ENCODE results near the gene FGF22.

The FGF22 gene

GRCh38 chr19:602391-603301, 37.0 kb upstream of the FGF22 start:
- TF ChIP-seq POLR2AphosphoS5 (IDR thresholded peaks at IDR 0.05; ENCODE audit: low read depth, low read length) (no peak), SIN3A (IDR thresholded peaks at IDR 0.05; ENCODE audit: borderline replicate concordance, insufficient read depth, low read length) (no peak), FOXP2 (optimal IDR thresholded peaks at IDR 0.05; ENCODE audit: borderline replicate concordance, extremely low read depth, extremely low read length, insufficient read depth) (no peak), REST (IDR thresholded peaks at IDR 0.05; ENCODE audit: insufficient read depth in 1 of 2, low read depth in 2 of 2, low read length in 2 of 2) (no peak), TAF1 (IDR thresholded peaks at IDR 0.05; ENCODE audit: borderline replicate concordance, insufficient read depth, low read length) (no peak)

- TF ChIP-seq SIN3A (IDR thresholded peaks at IDR 0.05; ENCODE audit: borderline replicate concordance, insufficient read depth, low read length) (no peak), FOXP2 (optimal IDR thresholded peaks at IDR 0.05; ENCODE audit: borderline replicate concordance, extremely low read depth, extremely low read length, insufficient read depth) (no peak), REST (IDR thresholded peaks at IDR 0.05; ENCODE audit: insufficient read depth in 1 of 2, low read depth in 2 of 2, low read length in 2 of 2) (no peak), POLR2AphosphoS5 (IDR thresholded peaks at IDR 0.05; ENCODE audit: low read depth, low read length) (no peak), TAF1 (IDR thresholded peaks at IDR 0.05; ENCODE audit: borderline replicate concordance, insufficient read depth, low read length) (no peak)
Measured at GRCh38 chr19:604355-604754, 35.3 kb upstream of the FGF22 start.

- TF ChIP-seq REST (IDR thresholded peaks at IDR 0.05; ENCODE audit: insufficient read depth in 1 of 2, low read depth in 2 of 2, low read length in 2 of 2), result no peak
- TF ChIP-seq TAF1 (IDR thresholded peaks at IDR 0.05; ENCODE audit: borderline replicate concordance, insufficient read depth, low read length), result no peak
- TF ChIP-seq POLR2AphosphoS5 (IDR thresholded peaks at IDR 0.05; ENCODE audit: low read depth, low read length), result no peak
- TF ChIP-seq SIN3A (IDR thresholded peaks at IDR 0.05; ENCODE audit: borderline replicate concordance, insufficient read depth, low read length), result no peak
- TF ChIP-seq FOXP2 (optimal IDR thresholded peaks at IDR 0.05; ENCODE audit: borderline replicate concordance, extremely low read depth, extremely low read length, insufficient read depth), result no peak
Measured at GRCh38 chr19:607301-608154, 32.2 kb upstream of the FGF22 start.

GRCh38 chr19:608155-609003, 31.3 kb upstream of the FGF22 start:
- TF ChIP-seq TAF1 (IDR thresholded peaks at IDR 0.05; ENCODE audit: borderline replicate concordance, insufficient read depth, low read length), result no peak
- TF ChIP-seq REST (IDR thresholded peaks at IDR 0.05; ENCODE audit: insufficient read depth in 1 of 2, low read depth in 2 of 2, low read length in 2 of 2), result no peak
- no peak for TF ChIP-seq FOXP2 (optimal IDR thresholded peaks at IDR 0.05; ENCODE audit: borderline replicate concordance, extremely low read depth, extremely low read length, insufficient read depth)
- no peak for TF ChIP-seq POLR2AphosphoS5 (IDR thresholded peaks at IDR 0.05; ENCODE audit: low read depth, low read length)
- no peak for TF ChIP-seq SIN3A (IDR thresholded peaks at IDR 0.05; ENCODE audit: borderline replicate concordance, insufficient read depth, low read length)
